GM23338 (cell line): ENCODE results near the gene PLPPR5. TPM values are rescaled to one million over a fixed set of nuclear protein-coding genes. Genes with fewer than 3 reads are reported as not detected.

Source experiments
- ATAC-seq: fragments of 200-7000 bp; cut with Tn5 transposase; 3 replicates; pipeline ENCODE4 v1.9.1; 2020
- DNase-seq: peaks from one replicate; pipeline ENCODE4 v3.0.0-alpha.2; 2015; ENCODE audit warnings: low spot score
- H2AFZ ChIP-seq: fragments of 200-600 bp; sonication (generic); 2 replicates; pipeline ENCODE4 v1.8.0; 2016; ENCODE audit warnings: antibody characterized with exemption, mild to moderate bottlenecking, moderate library complexity
- H3F3A ChIP-seq: fragments of 200-600 bp; sonication (generic); replicated peaks from 2 replicates; pipeline ENCODE4 v1.8.0; 2017; ENCODE audit warnings: antibody characterized with exemption, mixed run types, low read depth
- H3K27ac ChIP-seq: fragments of 200-600 bp; sonication (generic); 2 replicates; pipeline ENCODE4 v1.6.1; 2016; ENCODE audit warnings: low read depth
- H3K27me3 ChIP-seq: fragments of 200-600 bp; sonication (generic); 2 replicates; pipeline ENCODE4 v1.8.0; 2016; ENCODE audit warnings: mild to moderate bottlenecking, mixed run types, moderate library complexity; ENCODE audit not compliant: insufficient read depth
- H3K36me3 ChIP-seq: fragments of 200-600 bp; sonication (generic); 2 replicates; pipeline ENCODE4 v1.8.0; 2016; ENCODE audit warnings: mild to moderate bottlenecking; ENCODE audit not compliant: insufficient read depth
- H3K4me1 ChIP-seq: fragments of 200-600 bp; sonication (generic); 2 replicates; pipeline ENCODE4 v1.8.0; 2016; ENCODE audit warnings: mild to moderate bottlenecking, moderate library complexity; ENCODE audit not compliant: insufficient read depth
- H3K4me2 ChIP-seq: fragments of 200-600 bp; sonication (generic); 2 replicates; pipeline ENCODE4 v1.7.1; 2017; ENCODE audit warnings: mixed run types
- H3K4me3 ChIP-seq: fragments of 200-600 bp; sonication (generic); 2 replicates; pipeline ENCODE4 v1.6.1; 2016; ENCODE audit warnings: mixed run types
- H3K79me2 ChIP-seq: fragments of 200-600 bp; sonication (generic); replicated peaks from 2 replicates; pipeline ENCODE4 v1.8.0; 2017; ENCODE audit warnings: mild to moderate bottlenecking; ENCODE audit not compliant: insufficient read depth
- H3K9me2 ChIP-seq: fragments of 200-600 bp; sonication (generic); 2 replicates; pipeline ENCODE4 v1.8.0; 2017; ENCODE audit not compliant: insufficient read depth
- H4K20me1 ChIP-seq: fragments of 200-600 bp; sonication (generic); replicated peaks from 2 replicates; pipeline ENCODE4 v1.8.0; 2017; ENCODE audit warnings: mild to moderate bottlenecking; ENCODE audit not compliant: insufficient read depth
- H3K27ac Mint-ChIP-seq: 2 replicates; pipeline ENCODE4 v1.8.0; 2020; ENCODE audit warnings: inconsistent platforms, mild to moderate bottlenecking, moderate library complexity, mixed read lengths
- H3K27me3 Mint-ChIP-seq: 3 replicates; pipeline ENCODE4 v1.8.0; 2022; ENCODE audit warnings: low read depth, mild to moderate bottlenecking, moderate library complexity, mixed read lengths, inconsistent platforms; ENCODE audit not compliant: insufficient read depth, poor library complexity
- H3K36me3 Mint-ChIP-seq: 3 replicates; pipeline ENCODE4 v1.8.0; 2021; ENCODE audit warnings: low read depth, mild to moderate bottlenecking, inconsistent platforms, moderate library complexity, mixed read lengths
- H3K4me1 Mint-ChIP-seq: 3 replicates; pipeline ENCODE4 v1.8.0; 2020; ENCODE audit warnings: mild to moderate bottlenecking, inconsistent platforms, mixed read lengths
- H3K4me3 Mint-ChIP-seq: 3 replicates; pipeline ENCODE4 v1.8.0; 2021; ENCODE audit warnings: moderate library complexity, mild to moderate bottlenecking, inconsistent platforms, mixed read lengths
- H3K9me3 Mint-ChIP-seq: 3 replicates; pipeline ENCODE4 v1.8.0; 2020; ENCODE audit warnings: moderate library complexity, mild to moderate bottlenecking, inconsistent platforms, mixed read lengths
- CREB1 ChIP-seq: fragments of 250-450 bp; sonication (Bioruptor Pico); IDR thresholded peaks from 2 replicates; pipeline ENCODE4 v1.5.0; 2020; ENCODE audit warnings: low read depth, mild to moderate bottlenecking, moderate library complexity
- EZH2phosphoT487 ChIP-seq: fragments of 200-600 bp; sonication (generic); IDR thresholded peaks from one replicate; pipeline ENCODE4 v1.8.1; 2018; ENCODE audit warnings: antibody characterized with exemption; ENCODE audit not compliant: unreplicated experiment
- JUNB ChIP-seq: IDR thresholded peaks from one replicate; pipeline ENCODE4 v1.6.1; 2016; ENCODE audit warnings: antibody characterized with exemption; ENCODE audit not compliant: unreplicated experiment
- REST ChIP-seq: IDR thresholded peaks from one replicate; pipeline ENCODE4 v1.6.1; 2018; ENCODE audit warnings: antibody characterized with exemption; ENCODE audit not compliant: unreplicated experiment
- STAT1 ChIP-seq: IDR thresholded peaks from one replicate; pipeline ENCODE4 v1.6.1; 2016; ENCODE audit warnings: antibody characterized with exemption; ENCODE audit not compliant: unreplicated experiment
- polyA plus RNA-seq: library from polyadenylated mRNA; unstranded; fragments of >200 nt; fragmentation: Nextera tagmentation; extraction: Ambion mirVana; gene quantifications from 2 replicates; pipeline ENCODE4 v1.2.1, GENCODE V29; 2016
- total RNA-seq: library from RNA; depleted of rRNA; stranded (reverse); fragments of >200 nt; shearing (Covaris generic); gene quantifications from 2 replicates; pipeline ENCODE4 v1.2.3, GENCODE V29; 2014
- TF ChIP-seq, protein P1 (sequence below): fragments of 250-450 bp; sonication (Bioruptor Pico); IDR thresholded peaks from 2 replicates; pipeline ENCODE4 v1.5.0; 2020; ENCODE audit warnings: mild to moderate bottlenecking, moderate library complexity
- TF ChIP-seq, protein P2 (sequence below): IDR thresholded peaks from 2 replicates; pipeline ENCODE4 v1.6.1; 2016; ENCODE audit warnings: antibody characterized with exemption

PLPPR5 gene
- total and polyA plus RNA-seq, 2 experiments from 2014 or later: 3.2 to 4.2 TPM

GRCh38 chr1:98898940-98899339 lies 105.7 kb downstream of the PLPPR5 start (continued):
- TF ChIP-seq, protein P1, sequence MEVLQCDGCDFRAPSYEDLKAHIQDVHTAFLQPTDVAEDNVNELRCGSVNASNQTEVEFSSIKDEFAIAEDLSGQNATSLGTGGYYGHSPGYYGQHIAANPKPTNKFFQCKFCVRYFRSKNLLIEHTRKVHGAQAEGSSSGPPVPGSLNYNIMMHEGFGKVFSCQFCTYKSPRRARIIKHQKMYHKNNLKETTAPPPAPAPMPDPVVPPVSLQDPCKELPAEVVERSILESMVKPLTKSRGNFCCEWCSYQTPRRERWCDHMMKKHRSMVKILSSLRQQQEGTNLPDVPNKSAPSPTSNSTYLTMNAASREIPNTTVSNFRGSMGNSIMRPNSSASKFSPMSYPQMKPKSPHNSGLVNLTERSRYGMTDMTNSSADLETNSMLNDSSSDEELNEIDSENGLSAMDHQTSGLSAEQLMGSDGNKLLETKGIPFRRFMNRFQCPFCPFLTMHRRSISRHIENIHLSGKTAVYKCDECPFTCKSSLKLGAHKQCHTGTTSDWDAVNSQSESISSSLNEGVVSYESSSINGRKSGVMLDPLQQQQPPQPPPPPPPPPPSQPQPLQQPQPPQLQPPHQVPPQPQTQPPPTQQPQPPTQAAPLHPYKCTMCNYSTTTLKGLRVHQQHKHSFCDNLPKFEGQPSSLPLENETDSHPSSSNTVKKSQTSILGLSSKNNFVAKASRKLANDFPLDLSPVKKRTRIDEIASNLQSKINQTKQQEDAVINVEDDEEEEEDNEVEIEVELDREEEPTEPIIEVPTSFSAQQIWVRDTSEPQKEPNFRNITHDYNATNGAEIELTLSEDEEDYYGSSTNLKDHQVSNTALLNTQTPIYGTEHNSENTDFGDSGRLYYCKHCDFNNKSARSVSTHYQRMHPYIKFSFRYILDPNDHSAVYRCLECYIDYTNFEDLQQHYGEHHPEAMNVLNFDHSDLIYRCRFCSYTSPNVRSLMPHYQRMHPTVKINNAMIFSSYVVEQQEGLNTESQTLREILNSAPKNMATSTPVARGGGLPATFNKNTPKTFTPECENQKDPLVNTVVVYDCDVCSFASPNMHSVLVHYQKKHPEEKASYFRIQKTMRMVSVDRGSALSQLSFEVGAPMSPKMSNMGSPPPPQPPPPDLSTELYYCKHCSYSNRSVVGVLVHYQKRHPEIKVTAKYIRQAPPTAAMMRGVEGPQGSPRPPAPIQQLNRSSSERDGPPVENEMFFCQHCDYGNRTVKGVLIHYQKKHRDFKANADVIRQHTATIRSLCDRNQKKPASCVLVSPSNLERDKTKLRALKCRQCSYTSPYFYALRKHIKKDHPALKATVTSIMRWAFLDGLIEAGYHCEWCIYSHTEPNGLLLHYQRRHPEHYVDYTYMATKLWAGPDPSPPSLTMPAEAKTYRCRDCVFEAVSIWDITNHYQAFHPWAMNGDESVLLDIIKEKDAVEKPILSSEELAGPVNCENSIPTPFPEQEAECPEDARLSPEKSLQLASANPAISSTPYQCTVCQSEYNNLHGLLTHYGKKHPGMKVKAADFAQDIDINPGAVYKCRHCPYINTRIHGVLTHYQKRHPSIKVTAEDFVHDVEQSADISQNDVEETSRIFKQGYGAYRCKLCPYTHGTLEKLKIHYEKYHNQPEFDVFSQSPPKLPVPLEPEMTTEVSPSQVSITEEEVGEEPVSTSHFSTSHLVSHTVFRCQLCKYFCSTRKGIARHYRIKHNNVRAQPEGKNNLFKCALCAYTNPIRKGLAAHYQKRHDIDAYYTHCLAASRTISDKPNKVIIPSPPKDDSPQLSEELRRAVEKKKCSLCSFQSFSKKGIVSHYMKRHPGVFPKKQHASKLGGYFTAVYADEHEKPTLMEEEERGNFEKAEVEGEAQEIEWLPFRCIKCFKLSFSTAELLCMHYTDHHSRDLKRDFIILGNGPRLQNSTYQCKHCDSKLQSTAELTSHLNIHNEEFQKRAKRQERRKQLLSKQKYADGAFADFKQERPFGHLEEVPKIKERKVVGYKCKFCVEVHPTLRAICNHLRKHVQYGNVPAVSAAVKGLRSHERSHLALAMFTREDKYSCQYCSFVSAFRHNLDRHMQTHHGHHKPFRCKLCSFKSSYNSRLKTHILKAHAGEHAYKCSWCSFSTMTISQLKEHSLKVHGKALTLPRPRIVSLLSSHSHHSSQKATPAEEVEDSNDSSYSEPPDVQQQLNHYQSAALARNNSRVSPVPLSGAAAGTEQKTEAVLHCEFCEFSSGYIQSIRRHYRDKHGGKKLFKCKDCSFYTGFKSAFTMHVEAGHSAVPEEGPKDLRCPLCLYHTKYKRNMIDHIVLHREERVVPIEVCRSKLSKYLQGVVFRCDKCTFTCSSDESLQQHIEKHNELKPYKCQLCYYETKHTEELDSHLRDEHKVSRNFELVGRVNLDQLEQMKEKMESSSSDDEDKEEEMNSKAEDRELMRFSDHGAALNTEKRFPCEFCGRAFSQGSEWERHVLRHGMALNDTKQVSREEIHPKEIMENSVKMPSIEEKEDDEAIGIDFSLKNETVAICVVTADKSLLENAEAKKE (CRISPR knock-in tag): no peak
- no peak for TF ChIP-seq STAT1

GRCh38 chr1:98897479-98897878 lies 107.2 kb downstream of the PLPPR5 start:
- Histone ChIP-seq H2AFZ (no peak overlapping the region), H3K4me3 (no peak overlapping the region), H3K27ac (no peak overlapping the region), H3K27me3 (no peaks in the 10 kb centered on the region), H3K36me3 (no peaks in the 10 kb centered on the region), H3K9me2 (peaks cover 3% of the 10 kb centered on the region; the same call in 1 of the 2 replicates), H3F3A (no peaks in the 10 kb centered on the region), H4K20me1 (no peaks in the 10 kb centered on the region), H3K79me2 (no peaks in the 10 kb centered on the region), H3K4me1 (no peaks in the 10 kb centered on the region), H3K4me2 (no peak overlapping the region)
- DNase-seq (no peak), ATAC-seq (no peak)
- no peaks in the 10 kb centered on the region for H3K9me3 Mint-ChIP-seq
- H3K4me3 Mint-ChIP-seq: no peak overlapping the region
- H3K27ac Mint-ChIP-seq: no peak overlapping the region
- no peaks in the 10 kb centered on the region for H3K27me3 Mint-ChIP-seq
- no peaks in the 10 kb centered on the region for H3K4me1 Mint-ChIP-seq
- H3K36me3 Mint-ChIP-seq: no peaks in the 10 kb centered on the region
- TF ChIP-seq EZH2phosphoT487 (no peak), CREB1 (CRISPR knock-in tag) (no peak), JUNB (no peak), STAT1 (no peak), REST (no peak)
- TF ChIP-seq, protein P2, sequence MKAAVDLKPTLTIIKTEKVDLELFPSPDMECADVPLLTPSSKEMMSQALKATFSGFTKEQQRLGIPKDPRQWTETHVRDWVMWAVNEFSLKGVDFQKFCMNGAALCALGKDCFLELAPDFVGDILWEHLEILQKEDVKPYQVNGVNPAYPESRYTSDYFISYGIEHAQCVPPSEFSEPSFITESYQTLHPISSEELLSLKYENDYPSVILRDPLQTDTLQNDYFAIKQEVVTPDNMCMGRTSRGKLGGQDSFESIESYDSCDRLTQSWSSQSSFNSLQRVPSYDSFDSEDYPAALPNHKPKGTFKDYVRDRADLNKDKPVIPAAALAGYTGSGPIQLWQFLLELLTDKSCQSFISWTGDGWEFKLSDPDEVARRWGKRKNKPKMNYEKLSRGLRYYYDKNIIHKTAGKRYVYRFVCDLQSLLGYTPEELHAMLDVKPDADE: no peak
